Activated CD8-positive, alpha-beta memory T cell treated with anti-CD3 and anti-CD28 coated beads, Interleukin-2, amount 50 U/mL, for 24 hours (primary cell): ENCODE data around the gene C1orf122.
"Not testable (repeated sequence)": the region's sequence is repeated elsewhere in the genome, so short reads cannot be mapped to it uniquely, and the experiment has no call there.

Source experiments
- DNase-seq: peaks from one replicate; pipeline ENCODE4 v3.0.0-alpha.2; 2020; ENCODE audit errors: extremely low read depth

The C1orf122 gene

GRCh38 chr1:37807555-37808368 is at the start of gene C1orf122, which contains the start of gene YRDC:
TSS of gene C1orf122 (plus strand) at chr1:37807790. CDS start at chr1:37808405, 615 bp downstream.
TSS of gene YRDC (minus strand) at chr1:37808208. CDS start at chr1:37808180, 28 bp downstream.
- peak; percentile 86 for DNase-seq

GRCh38 chr1:37759451-37759850 is 48.1 kb upstream of the C1orf122 start:
- no peak for DNase-seq

- no peak for DNase-seq
Observed at GRCh38 chr1:37761416-37762095, 46.0 kb upstream of the C1orf122 start.

GRCh38 chr1:37762516-37762915 is 45.1 kb upstream of the C1orf122 start:
- DNase-seq, result no peak

GRCh38 chr1:37763791-37764413 is 43.7 kb upstream of the C1orf122 start:
- DNase-seq, result no peak

- no peak for DNase-seq
Observed at GRCh38 chr1:37764414-37764825, 43.2 kb upstream of the C1orf122 start.

GRCh38 chr1:37764888-37765441 is 42.6 kb upstream of the C1orf122 start, which contains the start of gene EPHA10:
TSS of gene EPHA10 (minus strand) at chr1:37765120. CDS start at chr1:37765066, 54 bp downstream.
- DNase-seq, result no peak

GRCh38 chr1:37765916-37766664 is 41.5 kb upstream of the C1orf122 start:
- DNase-seq, result no peak

GRCh38 chr1:37767488-37767887 is 40.1 kb upstream of the C1orf122 start:
- DNase-seq, result no peak

- DNase-seq, result not testable (repeated sequence)
Observed at GRCh38 chr1:37771440-37771839, 36.1 kb upstream of the C1orf122 start.

- DNase-seq, result no peak
Observed at GRCh38 chr1:37776946-37777516, 30.6 kb upstream of the C1orf122 start.

- DNase-seq, result no peak
Observed at GRCh38 chr1:37778654-37779053, 28.9 kb upstream of the C1orf122 start.

- no peak for DNase-seq
Observed at GRCh38 chr1:37782491-37782890, 25.1 kb upstream of the C1orf122 start.

GRCh38 chr1:37792943-37793686 is 14.5 kb upstream of the C1orf122 start:
- no peak for DNase-seq

- DNase-seq, result no peak
Observed at GRCh38 chr1:37793773-37794371, 13.7 kb upstream of the C1orf122 start, which contains the start of gene MANEAL. TSS of gene MANEAL (plus strand) at chr1:37793847. CDS start at chr1:37794183, 336 bp downstream.

- no peak for DNase-seq
Observed at GRCh38 chr1:37794372-37795339, 12.9 kb upstream of the C1orf122 start.

GRCh38 chr1:37795340-37796125 is 12.1 kb upstream of the C1orf122 start:
- DNase-seq, result no peak
